ENCODE data around the gene GALP. TPM values are rescaled to one million over a fixed set of nuclear protein-coding genes. Genes with fewer than 3 reads are reported as not detected.
"Not testable (repeated sequence)": the region's sequence is repeated elsewhere in the genome, so short reads cannot be mapped to it uniquely, and the experiment has no call there.

GALP gene
- total RNA-seq, 1 donor = not detected

GRCh38 chr19:56147307-56147706 lies 28.5 kb upstream of the GALP start:
- DNase-seq (ENCODE audit: low read depth in 2 of 3, low spot score in 2 of 3) = no peak

GRCh38 chr19:56148096-56148495 lies 27.7 kb upstream of the GALP start:
- DNase-seq (ENCODE audit: low read depth in 2 of 3, low spot score in 2 of 3) = no peak

- DNase-seq (ENCODE audit: low read depth in 2 of 3, low spot score in 2 of 3) = not testable (repeated sequence)
These were observed 26.7 kb upstream of the GALP start for GRCh38 chr19:56148955-56149655.

GRCh38 chr19:56149656-56150038 lies 26.2 kb upstream of the GALP start:
- DNase-seq (ENCODE audit: low read depth in 2 of 3, low spot score in 2 of 3) = no peak

- no peak for DNase-seq (ENCODE audit: low read depth in 2 of 3, low spot score in 2 of 3)
These were observed 25.4 kb upstream of the GALP start for GRCh38 chr19:56150358-56150757.

- DNase-seq (ENCODE audit: low read depth in 2 of 3, low spot score in 2 of 3) = no peak
These were observed 23.2 kb upstream of the GALP start for GRCh38 chr19:56152644-56153043.

- no peak for DNase-seq (ENCODE audit: low read depth in 2 of 3, low spot score in 2 of 3)
These were observed 22.3 kb upstream of the GALP start for GRCh38 chr19:56153507-56153906.

GRCh38 chr19:56155124-56155687 lies 20.6 kb upstream of the GALP start:
- peak in 1 of 3 donors; percentile 28 for DNase-seq (ENCODE audit: low read depth in 2 of 3, low spot score in 2 of 3)

GRCh38 chr19:56156768-56157167 lies 19.0 kb upstream of the GALP start:
- no peak for DNase-seq (ENCODE audit: low read depth in 2 of 3, low spot score in 2 of 3)

GRCh38 chr19:56158170-56158757 lies 17.5 kb upstream of the GALP start:
- no peak for DNase-seq (ENCODE audit: low read depth in 2 of 3, low spot score in 2 of 3)

GRCh38 chr19:56159009-56159559 lies 16.7 kb upstream of the GALP start:
- no peak for DNase-seq (ENCODE audit: low read depth in 2 of 3, low spot score in 2 of 3)

GRCh38 chr19:56159622-56160271 lies 16.1 kb upstream of the GALP start:
- no peak for DNase-seq (ENCODE audit: low read depth in 2 of 3, low spot score in 2 of 3)

- no peak for DNase-seq (ENCODE audit: low read depth in 2 of 3, low spot score in 2 of 3)
These were observed 14.3 kb upstream of the GALP start for GRCh38 chr19:56161534-56161933.

GRCh38 chr19:56162258-56162657 lies 13.6 kb upstream of the GALP start:
- DNase-seq (ENCODE audit: low read depth in 2 of 3, low spot score in 2 of 3) = peak in 2 of 3 donors; percentile 80 to 84

GRCh38 chr19:56163097-56163496 lies 12.7 kb upstream of the GALP start:
- DNase-seq (ENCODE audit: low read depth in 2 of 3, low spot score in 2 of 3) = no peak

- DNase-seq (ENCODE audit: low read depth in 2 of 3, low spot score in 2 of 3) = peak in 1 of 3 donors; percentile 43
These were observed 8.7 kb upstream of the GALP start for GRCh38 chr19:56167064-56167578.

GRCh38 chr19:56170261-56170660 lies 5.5 kb upstream of the GALP start:
- DNase-seq (ENCODE audit: low read depth in 2 of 3, low spot score in 2 of 3) = no peak

GRCh38 chr19:56174086-56174485 lies 1.7 kb upstream of the GALP start:
- DNase-seq (ENCODE audit: low read depth in 2 of 3, low spot score in 2 of 3) = no peak

- DNase-seq (ENCODE audit: low read depth in 2 of 3, low spot score in 2 of 3) = no peak
These were observed 1.3 kb upstream of the GALP start for GRCh38 chr19:56174550-56174949.

GRCh38 chr19:56176310-56176709 lies 502 bp downstream of the GALP start:
- not testable (repeated sequence) for DNase-seq (ENCODE audit: low read depth in 2 of 3, low spot score in 2 of 3)

- no peak for DNase-seq (ENCODE audit: low read depth in 2 of 3, low spot score in 2 of 3)
These were observed 1.1 kb downstream of the GALP start for GRCh38 chr19:56176881-56177280.
